H54 (cell line): ENCODE data around the gene UBR1.
"Not testable (repeated sequence)": the region's sequence is repeated elsewhere in the genome, so short reads cannot be mapped to it uniquely, and the experiment has no call there.

ENCODE experiments used
- DNase-seq: peaks from one replicate; pipeline ENCODE4 v3.0.0; 2011; ENCODE audit warnings: low spot score, mixed read lengths; ENCODE audit not compliant: insufficient read length
- FAIRE-seq: peaks from 3 replicates; lab custom pipeline; 2011; peaks lifted over from hg19 to GRCh38; lab: Jason Lieb, UNC
- POLR2A ChIP-seq: IDR thresholded peaks from 2 replicates; pipeline ENCODE4 v1.6.1; 2011; ENCODE audit warnings: low read depth, mild to moderate bottlenecking, low read length

Gene UBR1

DNA sequence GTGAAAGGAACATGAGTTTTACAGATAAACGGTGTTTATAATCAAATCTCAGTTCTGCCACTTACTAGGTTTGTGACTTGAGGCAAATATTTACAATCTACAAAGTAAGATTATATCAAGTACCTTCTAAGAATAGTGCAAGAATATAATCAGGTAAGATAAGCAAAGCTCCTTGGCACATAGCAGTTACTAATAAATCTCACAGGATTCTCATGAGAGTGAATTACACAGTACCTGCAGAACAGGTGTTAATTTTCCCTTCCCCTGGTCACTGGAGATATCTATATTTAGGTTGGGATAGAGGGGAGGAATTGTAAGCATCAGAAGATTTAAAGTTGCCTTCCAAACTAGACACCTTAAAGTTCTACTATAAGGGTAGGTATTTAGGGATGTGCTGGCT is 53.0 kb downstream of the UBR1 start:
- no peak for FAIRE-seq

GRCh38 chr15:43048935-43049334 is 56.9 kb downstream of the UBR1 start:
- no peak for DNase-seq
- no peak for FAIRE-seq
- no peak for TF ChIP-seq POLR2A

More for the DNA sequence above, 53.0 kb downstream of the UBR1 start:
- DNase-seq, result no peak
- no peak for TF ChIP-seq POLR2A

GRCh38 chr15:43046484-43046883 is 59.4 kb downstream of the UBR1 start:
- DNase-seq (no peak), FAIRE-seq (no peak)
- TF ChIP-seq POLR2A, result no peak

- FAIRE-seq, result no peak
- no peak for TF ChIP-seq POLR2A
- no peak for DNase-seq
Measured at GRCh38 chr15:43042885-43043284, 63.0 kb downstream of the UBR1 start.

- FAIRE-seq, DNase-seq: not testable (repeated sequence)
Measured at GRCh38 chr15:43041085-43041484, 64.8 kb downstream of the UBR1 start.

GRCh38 chr15:43035240-43035639 is 70.6 kb downstream of the UBR1 start:
- DNase-seq, FAIRE-seq: not testable (repeated sequence)

DNA sequence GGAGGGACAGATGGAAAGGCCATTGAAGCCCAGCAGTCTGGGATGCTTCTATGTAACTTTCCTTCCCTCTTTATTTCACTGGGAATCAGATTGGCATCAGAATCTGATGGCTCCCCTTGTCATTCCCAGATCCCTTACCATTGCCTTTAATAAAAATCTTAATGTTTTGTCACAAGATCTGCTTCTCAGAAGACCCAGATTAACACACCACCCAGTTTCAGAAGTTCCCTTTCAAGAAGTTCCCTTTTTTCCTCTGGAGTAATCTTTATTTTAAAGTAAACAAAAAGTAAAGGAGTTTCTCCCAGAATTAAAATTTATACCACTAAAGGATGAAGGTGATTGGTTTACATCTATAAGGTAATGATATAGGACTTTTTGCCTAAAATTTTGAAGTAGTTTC is 76.4 kb downstream of the UBR1 start:
- FAIRE-seq, result no peak

DNA sequence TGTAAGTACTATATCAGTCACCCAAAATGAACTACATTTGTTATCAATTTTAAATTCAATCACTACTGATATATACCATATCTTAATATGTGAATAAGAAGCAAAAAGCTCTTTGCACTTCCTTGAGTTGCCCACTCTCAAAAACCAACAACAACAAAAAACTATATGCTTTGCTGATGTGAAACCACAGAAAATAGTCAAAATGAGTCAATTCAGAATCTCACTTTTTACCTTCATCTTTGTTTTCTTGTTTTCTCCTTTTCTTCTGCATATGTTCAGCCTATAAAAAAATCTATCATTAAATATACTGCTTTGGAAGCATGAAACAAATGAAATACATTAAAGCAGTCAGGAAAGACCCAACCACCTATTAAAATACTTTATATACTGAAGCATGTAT is 80.7 kb downstream of the UBR1 start:
- DNase-seq, result no peak
- TF ChIP-seq POLR2A, result no peak
- no peak for FAIRE-seq

More for the DNA sequence above, 76.4 kb downstream of the UBR1 start:
- no peak for TF ChIP-seq POLR2A
- DNase-seq, result no peak

DNA sequence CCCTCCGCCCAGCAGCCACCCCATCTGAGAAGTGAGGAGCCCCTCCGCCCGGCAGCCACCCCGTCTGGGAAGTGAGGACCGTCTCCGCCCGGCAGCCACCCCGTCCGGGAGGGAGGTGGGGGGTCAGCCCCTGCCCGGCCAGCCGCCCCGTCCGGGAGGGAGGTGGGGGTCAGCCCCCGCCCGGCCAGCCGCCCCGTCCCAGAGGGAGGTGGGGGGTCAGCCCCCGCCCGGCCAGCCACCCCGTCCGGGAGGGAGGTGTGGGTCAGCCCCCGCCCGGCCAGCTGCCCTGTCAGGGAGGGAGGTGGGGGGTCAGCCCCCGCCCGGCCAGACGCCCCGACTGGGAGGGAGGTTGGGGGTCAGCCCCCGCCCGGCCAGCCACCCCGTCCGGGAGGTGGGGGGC is 91.2 kb downstream of the UBR1 start:
- DNase-seq, FAIRE-seq: not testable (repeated sequence)

GRCh38 chr15:43009206-43009605 is 96.6 kb downstream of the UBR1 start:
- DNase-seq, result no peak
- no peak for FAIRE-seq
- no peak for TF ChIP-seq POLR2A

DNA sequence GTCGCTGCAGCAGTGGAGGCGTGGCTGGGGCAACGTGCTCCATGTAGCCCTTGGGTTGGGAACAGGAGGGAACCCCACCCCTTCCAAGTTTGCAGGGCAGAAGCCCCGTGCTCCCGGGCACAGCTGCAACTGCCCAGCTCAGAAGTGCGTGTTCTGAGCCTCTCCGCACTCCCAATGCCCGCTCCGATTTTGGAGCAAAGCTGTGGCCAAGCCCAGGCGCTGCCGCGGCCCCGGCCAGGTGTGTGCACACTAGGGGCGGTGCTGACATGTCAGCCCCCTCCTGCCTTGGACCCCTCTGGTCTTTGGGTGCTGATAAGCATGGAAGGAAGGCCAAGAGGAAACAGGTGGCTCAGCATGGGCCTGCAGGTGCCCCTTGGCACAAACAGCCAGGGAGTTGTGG is 97.7 kb downstream of the UBR1 start:
- DNase-seq (no peak), FAIRE-seq (no peak)
- TF ChIP-seq POLR2A, result no peak

DNA sequence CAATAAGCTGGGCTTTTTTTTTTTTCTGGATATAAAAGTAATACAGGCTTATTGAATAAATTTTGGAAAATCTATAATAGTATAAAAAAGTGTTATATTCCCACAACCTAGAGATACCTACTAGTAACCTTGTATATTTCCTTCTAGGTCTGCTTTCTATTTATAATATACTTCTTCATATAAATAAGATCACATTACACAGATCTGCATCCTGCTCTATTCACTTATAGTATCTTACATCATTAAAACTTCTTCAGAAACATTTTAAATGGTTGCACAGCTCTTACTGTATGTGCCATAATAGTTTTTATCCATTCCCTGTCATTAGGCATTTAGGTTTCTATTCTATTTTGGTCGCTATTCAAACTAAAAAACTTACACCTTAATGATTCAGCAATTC is 98.3 kb downstream of the UBR1 start:
- FAIRE-seq (no peak), DNase-seq (no peak)
- no peak for TF ChIP-seq POLR2A

- DNase-seq (no peak), FAIRE-seq (no peak)
- TF ChIP-seq POLR2A, result no peak
Measured at GRCh38 chr15:43006991-43007390, 98.8 kb downstream of the UBR1 start.

- not testable (repeated sequence) for FAIRE-seq
Measured at GRCh38 chr15:43004886-43005595, 100.8 kb downstream of the UBR1 start.

GRCh38 chr15:42999201-42999779 is 106.5 kb downstream of the UBR1 start:
- DNase-seq, result no peak
- no peak for FAIRE-seq
- no peak for TF ChIP-seq POLR2A

More at GRCh38 chr15:43004886-43005595, 100.8 kb downstream of the UBR1 start:
- not testable (repeated sequence) for DNase-seq
